Daoy (cell line): ENCODE measurements around the gene LY6G6F. TPM values are rescaled to one million over a fixed set of nuclear protein-coding genes. Genes with fewer than 3 reads are reported as not detected.

Source experiments
- DNase-seq: peaks from one replicate; pipeline ENCODE4 v3.0.0-alpha.2; 2015; ENCODE audit warnings: low read depth
- total RNA-seq: library from RNA; depleted of rRNA; stranded (reverse); fragments of >200 nt; shearing (Covaris generic); gene quantifications from 2 replicates; pipeline ENCODE4 v1.2.3, GENCODE V29; 2014; rRNA removed

LY6G6F gene
- total RNA-seq, 1 experiment from 2014 or later, result not detected

- DNase-seq, result peak; percentile 100
These were observed 33.2 kb downstream of the LY6G6F start, which contains the start of gene MSH5 for GRCh38 chr6:31739639-31740396. MSH5 (plus strand) TSS chr6:31740005; CDS start chr6:31740467, 462 bp downstream.

GRCh38 chr6:31740397-31741223, 33.9 kb downstream of the LY6G6F start:
- no peak for DNase-seq

GRCh38 chr6:31741815-31742214, 35.1 kb downstream of the LY6G6F start:
- no peak for DNase-seq

GRCh38 chr6:31742894-31743293, 36.2 kb downstream of the LY6G6F start:
- no peak for DNase-seq

GRCh38 chr6:31744422-31744821, 37.8 kb downstream of the LY6G6F start:
- DNase-seq, result no peak

GRCh38 chr6:31749301-31750036, 42.8 kb downstream of the LY6G6F start:
- no peak for DNase-seq

- peak; percentile 74 for DNase-seq
These were observed 43.9 kb downstream of the LY6G6F start for GRCh38 chr6:31750411-31751022.

GRCh38 chr6:31752739-31753319, 46.2 kb downstream of the LY6G6F start:
- DNase-seq, result peak; percentile 86

- no peak for DNase-seq
These were observed 51.6 kb downstream of the LY6G6F start for GRCh38 chr6:31758281-31758680.

Other genes starting within 250 kb of the LY6G6F start
- 24.9 and 27.3 TPM in 2 replicates for gene MICB, start 208.7 kb upstream of the LY6G6F start, total RNA-seq
- gene MCCD1, start 177.9 kb upstream of the LY6G6F start, total RNA-seq, result not detected in 2 replicates
- gene DDX39B, start 164.9 kb upstream of the LY6G6F start, total RNA-seq, result 678 and 762 TPM in 2 replicates
- gene ATP6V1G2, start 160.3 kb upstream of the LY6G6F start, total RNA-seq, result 1.5 TPM in 1 of 2 replicates, not detected in the other
- gene NFKBIL1, start 159.3 kb upstream of the LY6G6F start, total RNA-seq, result 16.2 and 21.5 TPM in 2 replicates
- 0.11 TPM in 1 of 2 replicates, not detected in the other for gene LTA, start 134.6 kb upstream of the LY6G6F start, total RNA-seq
- gene TNF, start 131.3 kb upstream of the LY6G6F start, total RNA-seq, result 1.4 and 4.0 TPM in 2 replicates
- 2.1 TPM in 1 of 2 replicates, not detected in the other for gene LTB, start 124.4 kb upstream of the LY6G6F start, total RNA-seq
- gene LST1, start 120.6 kb upstream of the LY6G6F start, total RNA-seq, result 0.09 and 3.5 TPM in 2 replicates
- gene NCR3, start 113.9 kb upstream of the LY6G6F start, total RNA-seq, result not detected in 2 replicates
- not detected in 2 replicates for gene AIF1, start 91.6 kb upstream of the LY6G6F start, total RNA-seq
- gene PRRC2A, start 86.2 kb upstream of the LY6G6F start, total RNA-seq, result 50.1 and 51.9 TPM in 2 replicates
- gene BAG6, start 54.2 kb upstream of the LY6G6F start, total RNA-seq, result 256 and 287 TPM in 2 replicates
- gene APOM, start 51.0 kb upstream of the LY6G6F start, total RNA-seq, result 0.18 and 1.4 TPM in 2 replicates
- gene C6orf47, start 46.1 kb upstream of the LY6G6F start, total RNA-seq, result 15.9 and 18.0 TPM in 2 replicates
- 32.9 and 40.2 TPM in 2 replicates for gene GPANK1, start 41.9 kb upstream of the LY6G6F start, total RNA-seq
- 328 and 376 TPM in 2 replicates for gene CSNK2B, start 40.8 kb upstream of the LY6G6F start, total RNA-seq
- gene LY6G5B, start 36.9 kb upstream of the LY6G6F start, total RNA-seq, result 0.91 and 6.3 TPM in 2 replicates
- 1.8 TPM in 1 of 2 replicates, not detected in the other for gene LY6G5C, start 25.8 kb upstream of the LY6G6F start, total RNA-seq
- gene ABHD16A, start 3.5 kb upstream of the LY6G6F start, total RNA-seq, result 55.2 and 64.4 TPM in 2 replicates
- not detected in 2 replicates for gene LY6G6D, start 8.5 kb downstream of the LY6G6F start, total RNA-seq
- gene LY6G6C, start 14.9 kb downstream of the LY6G6F start, total RNA-seq, result not detected in 2 replicates
- gene MPIG6B, start 16.5 kb downstream of the LY6G6F start, total RNA-seq, result not detected in 2 replicates
- 46.1 and 55.6 TPM in 2 replicates for gene DDAH2, start 22.4 kb downstream of the LY6G6F start, total RNA-seq
- 1,198 and 1,241 TPM in 2 replicates for gene CLIC1, start 29.7 kb downstream of the LY6G6F start, total RNA-seq
- 19.9 and 20.9 TPM in 2 replicates for gene MSH5, start 33.1 kb downstream of the LY6G6F start, total RNA-seq
- gene SAPCD1, start 55.8 kb downstream of the LY6G6F start, total RNA-seq, result 0.27 and 1.6 TPM in 2 replicates
- 0.34 TPM in 1 of 2 replicates, not detected in the other for gene VWA7, start 70.5 kb downstream of the LY6G6F start, total RNA-seq
- gene VARS1, start 88.9 kb downstream of the LY6G6F start, total RNA-seq, result 77.3 and 80.3 TPM in 2 replicates
- 91.8 and 146 TPM in 2 replicates for gene LSM2, start 100.1 kb downstream of the LY6G6F start, total RNA-seq
- 0.12 and 0.80 TPM in 2 replicates for gene HSPA1L, start 108.4 kb downstream of the LY6G6F start, total RNA-seq
- gene HSPA1A, start 108.7 kb downstream of the LY6G6F start, total RNA-seq, result 148 and 171 TPM in 2 replicates
- 194 and 206 TPM in 2 replicates for gene HSPA1B, start 120.9 kb downstream of the LY6G6F start, total RNA-seq
- 46.6 and 51.0 TPM in 2 replicates for gene NEU1, start 156.0 kb downstream of the LY6G6F start, total RNA-seq
- not detected in 2 replicates for gene SLC44A4, start 172.1 kb downstream of the LY6G6F start, total RNA-seq
- 72.8 and 80.6 TPM in 2 replicates for gene EHMT2, start 190.8 kb downstream of the LY6G6F start, total RNA-seq
- gene ZBTB12, start 195.2 kb downstream of the LY6G6F start, total RNA-seq, result 7.5 and 9.8 TPM in 2 replicates
- gene C2, start 220.9 kb downstream of the LY6G6F start, total RNA-seq, result 0.24 and 1.5 TPM in 2 replicates
- gene CFB, start 239.2 kb downstream of the LY6G6F start, total RNA-seq, result 0.18 and 0.86 TPM in 2 replicates